ENCODE data around the gene RIC8B. TPM values are rescaled to one million over a fixed set of nuclear protein-coding genes. Genes with fewer than 3 reads are reported as not detected.

The RIC8B gene
- total and polyA plus RNA-seq, 4 donors: 5.8 to 21.4 (median 12.1) TPM

DNA sequence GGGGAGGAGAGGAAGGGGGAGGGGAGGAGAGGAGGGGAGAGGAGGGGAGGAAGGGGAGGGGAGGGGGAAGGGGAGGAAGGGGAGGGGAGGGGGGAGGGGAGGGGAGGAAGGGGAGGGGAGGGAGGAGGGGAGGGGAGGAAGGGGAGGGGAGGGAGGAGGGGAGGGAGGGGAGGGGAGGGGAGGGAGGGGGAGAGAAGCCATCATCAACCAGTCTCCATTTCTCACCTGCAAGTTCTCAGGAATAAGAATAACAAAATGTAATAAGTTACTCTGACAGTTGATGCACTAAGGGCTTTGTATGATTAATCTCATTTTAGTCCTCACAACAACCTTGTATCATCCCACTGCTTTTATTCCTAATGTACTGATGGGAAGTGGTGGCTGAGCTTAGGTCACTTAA lies 122.1 kb downstream of the RIC8B start:
- no peaks in the 10 kb centered on the region for H3K4me1 ChIP-seq (ENCODE audit: control insufficient read depth in 1 of 2, insufficient read depth in 2 of 2, low read length in 2 of 2)
- no peaks in the 10 kb centered on the region for H3K27me3 ChIP-seq (ENCODE audit: control insufficient read depth in 1 of 2, insufficient read depth in 2 of 2, low read length in 1 of 2)
- H3K4me3 ChIP-seq (ENCODE audit: low read length in 2 of 2): no peak overlapping the region
- DNase-seq: no peak
- no peak for ATAC-seq (ENCODE audit: low FRiP score)
- intact Hi-C loops (cut with DNase I): no loop called here
- H3K36me3 ChIP-seq (ENCODE audit: control insufficient read depth in 1 of 2, insufficient read depth in 2 of 2, low read length in 1 of 2): no peaks in the 10 kb centered on the region
- H3K9me3 ChIP-seq (ENCODE audit: control insufficient read depth, low read length): no peaks in the 10 kb centered on the region
- H3K27ac ChIP-seq (ENCODE audit: low read depth in 1 of 2, low read length in 2 of 2): no peak overlapping the region

DNA sequence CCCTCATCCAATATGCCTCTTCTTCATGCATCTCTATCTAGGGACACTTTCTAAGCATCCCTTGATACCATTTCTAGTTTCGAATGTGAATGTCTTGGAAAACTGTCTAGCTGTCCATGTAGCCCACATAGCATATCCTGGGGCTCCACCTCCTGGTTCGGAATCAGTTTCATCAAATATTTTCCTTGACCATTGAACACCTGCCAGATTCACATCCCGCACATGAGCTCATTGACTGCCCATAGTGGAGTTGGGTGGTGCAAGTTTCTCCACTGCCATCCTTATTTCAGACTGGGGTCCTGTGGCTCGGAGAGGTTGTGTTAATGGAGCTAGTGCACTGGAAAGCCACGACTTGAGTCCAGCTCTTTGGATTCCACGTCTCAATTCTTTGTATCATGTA lies 122.6 kb downstream of the RIC8B start:
- DNase-seq (no peak), ATAC-seq (ENCODE audit: low FRiP score) (no peak)
- no peaks in the 10 kb centered on the region for H3K9me3 ChIP-seq (ENCODE audit: control insufficient read depth, low read length)
- 76 to 81% methylated on average over 6 of the region's 6 CpGs for WGBS, 2 donors
- H3K27me3 ChIP-seq (ENCODE audit: control insufficient read depth in 1 of 2, insufficient read depth in 2 of 2, low read length in 1 of 2): no peaks in the 10 kb centered on the region
- H3K4me3 ChIP-seq (ENCODE audit: low read length in 2 of 2): no peak overlapping the region
- H3K4me1 ChIP-seq (ENCODE audit: control insufficient read depth in 1 of 2, insufficient read depth in 2 of 2, low read length in 2 of 2): no peaks in the 10 kb centered on the region
- H3K36me3 ChIP-seq (ENCODE audit: control insufficient read depth in 1 of 2, insufficient read depth in 2 of 2, low read length in 1 of 2): no peaks in the 10 kb centered on the region
- H3K27ac ChIP-seq (ENCODE audit: low read depth in 1 of 2, low read length in 2 of 2): no peak overlapping the region
- intact Hi-C loops (cut with DNase I): no loop called here

DNA sequence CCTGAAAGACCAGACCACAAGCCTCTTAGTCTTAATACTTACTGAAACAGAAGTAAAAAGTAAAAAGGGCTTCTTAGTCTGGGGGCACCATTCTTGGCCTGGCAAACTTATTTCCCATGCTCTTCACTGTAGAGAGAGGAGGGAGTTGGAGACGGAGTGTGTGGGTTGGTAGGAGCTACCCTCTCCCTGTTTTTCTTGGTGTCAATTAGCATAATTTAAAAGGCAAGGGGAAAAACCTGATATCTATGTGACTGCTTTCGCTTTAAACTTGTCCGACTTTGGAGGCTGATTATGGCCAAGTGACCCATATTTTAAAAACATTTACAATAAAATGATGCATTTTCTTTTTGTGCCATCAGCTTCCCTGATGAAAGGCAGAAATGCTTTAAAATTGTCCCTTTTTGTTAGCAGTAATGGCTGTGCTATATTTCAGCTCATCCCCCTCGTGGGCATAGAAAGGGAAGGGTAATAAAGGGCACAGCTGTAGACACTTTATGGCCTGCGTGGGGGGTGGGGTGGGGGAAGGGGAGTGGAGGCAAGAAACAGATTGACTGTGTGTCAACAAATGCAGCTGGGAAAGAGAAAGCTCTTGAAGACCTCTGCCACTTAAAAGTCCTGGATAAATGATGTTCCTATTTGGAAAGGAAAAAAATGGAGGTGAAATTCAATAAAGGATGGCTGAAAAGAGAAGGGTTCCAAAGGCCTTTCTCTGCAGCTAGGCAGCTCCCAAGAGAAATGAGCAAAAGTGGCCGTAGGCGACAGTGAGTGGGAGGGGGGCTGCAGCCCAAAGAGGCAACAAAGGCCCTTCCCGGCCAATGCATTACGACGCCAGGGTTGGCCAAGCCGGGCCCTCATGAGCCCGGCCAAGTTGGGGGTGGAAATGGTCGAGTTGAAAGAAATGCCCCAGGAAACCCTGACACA lies 123.8 kb downstream of the RIC8B start:
- ATAC-seq (ENCODE audit: low FRiP score): no peak
- Histone ChIP-seq H3K27me3 (ENCODE audit: control insufficient read depth in 1 of 2, insufficient read depth in 2 of 2, low read length in 1 of 2) (no peaks in the 10 kb centered on the region), H3K4me3 (ENCODE audit: low read length in 2 of 2) (no peak overlapping the region), H3K36me3 (ENCODE audit: control insufficient read depth in 1 of 2, insufficient read depth in 2 of 2, low read length in 1 of 2) (no peaks in the 10 kb centered on the region), H3K9me3 (ENCODE audit: control insufficient read depth, low read length) (no peaks in the 10 kb centered on the region), H3K4me1 (ENCODE audit: control insufficient read depth in 1 of 2, insufficient read depth in 2 of 2, low read length in 2 of 2) (no peaks in the 10 kb centered on the region), H3K27ac (ENCODE audit: low read depth in 1 of 2, low read length in 2 of 2) (no peak overlapping the region)
- intact Hi-C loops (cut with DNase I): no loop called here
- no peak for DNase-seq
- 64 to 66% methylated on average over 13 of the region's 13 CpGs for WGBS, 2 donors

DNA sequence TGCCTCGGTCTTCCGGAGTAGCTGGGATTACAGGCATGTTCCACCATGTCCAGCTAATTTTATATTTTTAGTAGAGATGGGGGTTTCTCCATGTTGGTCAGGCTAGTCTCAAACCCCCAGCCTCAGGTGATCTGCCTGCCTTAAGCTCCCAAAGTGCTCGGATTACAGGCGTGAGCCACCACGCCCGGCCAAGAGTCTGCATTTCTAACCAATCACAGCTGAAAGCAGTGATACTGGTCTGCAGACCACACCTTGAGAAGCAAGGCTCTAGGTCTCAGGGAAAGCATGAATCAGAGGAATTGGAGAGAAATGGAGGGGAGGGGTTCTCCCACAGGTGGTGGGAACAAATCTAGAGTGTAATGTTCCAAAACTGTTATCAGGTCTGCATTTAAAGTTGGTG lies 126.1 kb downstream of the RIC8B start:
- Histone ChIP-seq H3K36me3 (ENCODE audit: control insufficient read depth in 1 of 2, insufficient read depth in 2 of 2, low read length in 1 of 2) (no peaks in the 10 kb centered on the region), H3K4me3 (ENCODE audit: low read length in 2 of 2) (no peak overlapping the region), H3K4me1 (ENCODE audit: control insufficient read depth in 1 of 2, insufficient read depth in 2 of 2, low read length in 2 of 2) (no peaks in the 10 kb centered on the region), H3K9me3 (ENCODE audit: control insufficient read depth, low read length) (no peaks in the 10 kb centered on the region), H3K27ac (ENCODE audit: low read depth in 1 of 2, low read length in 2 of 2) (no peak overlapping the region), H3K27me3 (ENCODE audit: control insufficient read depth in 1 of 2, insufficient read depth in 2 of 2, low read length in 1 of 2) (no peaks in the 10 kb centered on the region)
- WGBS, 2 donors: 87 to 90% methylated on average over 6 of the region's 6 CpGs
- ATAC-seq (ENCODE audit: low FRiP score): no peak
- intact Hi-C loops (cut with DNase I): no loop called here
- no peak for DNase-seq

DNA sequence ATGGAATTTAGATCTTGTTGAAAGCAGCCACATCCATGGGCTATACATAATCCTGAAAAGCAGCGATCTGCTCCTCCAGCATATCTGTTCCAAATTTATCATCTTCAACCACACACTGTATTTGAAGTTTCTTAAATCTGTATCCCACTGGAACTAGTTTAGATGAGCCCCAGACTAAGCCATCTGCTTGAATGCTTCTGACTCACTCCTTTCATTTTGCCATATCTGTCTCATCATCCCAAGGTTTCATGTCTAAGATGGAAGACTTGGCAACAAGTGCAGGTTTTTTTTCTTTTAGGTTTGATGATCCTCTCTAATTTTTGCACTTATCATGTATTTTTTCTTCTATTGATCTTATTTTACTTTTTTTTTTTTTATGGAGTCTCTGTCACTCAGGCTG lies 126.8 kb downstream of the RIC8B start:
- ATAC-seq (ENCODE audit: low FRiP score) (no peak), DNase-seq (no peak)
- Histone ChIP-seq H3K9me3 (ENCODE audit: control insufficient read depth, low read length) (no peaks in the 10 kb centered on the region), H3K27me3 (ENCODE audit: control insufficient read depth in 1 of 2, insufficient read depth in 2 of 2, low read length in 1 of 2) (no peaks in the 10 kb centered on the region), H3K36me3 (ENCODE audit: control insufficient read depth in 1 of 2, insufficient read depth in 2 of 2, low read length in 1 of 2) (no peaks in the 10 kb centered on the region), H3K4me3 (ENCODE audit: low read length in 2 of 2) (no peak overlapping the region), H3K27ac (ENCODE audit: low read depth in 1 of 2, low read length in 2 of 2) (no peak overlapping the region), H3K4me1 (ENCODE audit: control insufficient read depth in 1 of 2, insufficient read depth in 2 of 2, low read length in 2 of 2) (no peaks in the 10 kb centered on the region)
- WGBS, 2 donors: 65 to 84% methylated on average over 1 of the region's 1 CpG
- intact Hi-C loops (cut with DNase I): no loop called here

DNA sequence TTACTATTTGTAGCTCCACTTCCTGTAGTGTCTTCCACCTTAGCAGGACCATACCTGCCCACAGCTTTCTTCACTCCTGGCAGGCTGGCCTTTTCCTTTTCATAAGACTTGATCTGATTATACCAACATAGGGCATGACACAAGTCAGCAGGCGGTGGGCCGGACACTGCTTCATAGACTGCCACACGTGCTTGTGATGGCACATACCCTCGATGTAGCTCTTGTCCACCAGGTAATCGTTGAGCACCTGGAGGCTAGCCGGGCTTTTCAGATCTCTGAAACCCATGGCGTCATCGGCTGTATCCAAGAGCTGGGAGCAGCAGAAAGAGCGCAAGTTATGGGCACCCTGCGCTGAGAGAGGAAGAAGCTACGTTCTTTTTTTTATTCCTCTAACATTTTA lies 127.6 kb downstream of the RIC8B start:
- no peak for ATAC-seq (ENCODE audit: low FRiP score)
- intact Hi-C loops (cut with DNase I): no loop called here
- WGBS, 2 donors: 87 to 92% methylated on average over 11 of the region's 11 CpGs
- H3K4me1 ChIP-seq (ENCODE audit: control insufficient read depth in 1 of 2, insufficient read depth in 2 of 2, low read length in 2 of 2): no peaks in the 10 kb centered on the region
- no peaks in the 10 kb centered on the region for H3K36me3 ChIP-seq (ENCODE audit: control insufficient read depth in 1 of 2, insufficient read depth in 2 of 2, low read length in 1 of 2)
- no peak overlapping the region for H3K27ac ChIP-seq (ENCODE audit: low read depth in 1 of 2, low read length in 2 of 2)
- no peaks in the 10 kb centered on the region for H3K27me3 ChIP-seq (ENCODE audit: control insufficient read depth in 1 of 2, insufficient read depth in 2 of 2, low read length in 1 of 2)
- no peaks in the 10 kb centered on the region for H3K9me3 ChIP-seq (ENCODE audit: control insufficient read depth, low read length)
- no peak overlapping the region for H3K4me3 ChIP-seq (ENCODE audit: low read length in 2 of 2)
- no peak for DNase-seq

DNA sequence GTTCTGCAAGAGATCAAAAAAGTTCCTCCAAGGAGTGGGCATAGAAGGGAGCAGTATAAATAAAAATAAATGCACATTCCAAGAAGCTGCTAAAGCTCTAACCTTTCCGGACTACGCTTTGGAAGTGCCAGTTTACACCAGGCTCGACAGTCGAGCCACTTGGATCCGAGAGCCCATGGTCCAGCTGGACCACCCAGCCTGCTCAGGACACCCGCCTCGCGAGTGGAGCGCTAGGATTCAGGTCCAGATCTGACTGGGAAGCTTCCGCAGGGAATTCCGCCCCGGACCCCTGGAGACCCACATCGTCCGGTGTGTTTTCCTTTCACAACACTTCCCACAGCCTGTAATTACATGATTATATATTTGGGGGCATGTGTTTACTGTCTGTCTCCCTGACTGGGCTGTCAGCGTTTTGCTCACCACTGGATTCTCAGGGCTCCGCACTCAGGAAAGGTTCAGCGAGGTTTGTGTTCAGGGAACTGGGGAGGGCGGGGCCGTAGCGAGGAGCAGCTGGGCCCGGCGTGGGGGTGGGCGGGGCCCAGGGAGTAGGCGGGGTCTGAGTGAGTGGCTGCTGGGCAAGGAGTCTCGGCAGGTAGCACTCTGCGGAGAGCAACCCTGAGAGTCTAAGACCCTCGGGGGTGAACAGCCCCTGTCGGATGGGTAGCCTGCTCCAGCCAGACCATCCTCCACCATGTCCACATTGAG lies 128.9 kb downstream of the RIC8B start:
- DNase-seq: peak; percentile 74 to 90
- intact Hi-C loops (cut with DNase I): no loop called here

DNA sequence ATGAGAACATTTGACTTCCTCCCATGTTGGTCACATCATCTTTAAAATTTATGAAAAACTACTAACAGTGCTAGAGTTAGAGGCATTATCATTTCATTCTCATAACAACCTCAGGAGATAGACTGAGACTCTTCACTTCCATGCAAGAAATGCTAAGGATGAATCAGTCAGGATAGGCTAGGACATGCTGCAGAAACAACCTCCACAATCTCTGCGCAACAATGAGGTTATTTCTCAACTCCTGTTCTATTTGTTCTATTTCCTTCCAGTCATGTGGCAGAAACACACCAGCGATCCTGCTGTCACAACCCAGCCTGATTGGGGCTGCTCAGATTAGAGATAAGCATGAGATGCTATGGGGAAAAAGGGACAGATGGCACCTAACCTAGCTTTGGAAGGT lies 132.2 kb downstream of the RIC8B start:
- ATAC-seq (ENCODE audit: low FRiP score): no peak
- Histone ChIP-seq H3K27me3 (ENCODE audit: control insufficient read depth in 1 of 2, insufficient read depth in 2 of 2, low read length in 1 of 2) (no peaks in the 10 kb centered on the region), H3K9me3 (ENCODE audit: control insufficient read depth, low read length) (no peaks in the 10 kb centered on the region), H3K4me3 (ENCODE audit: low read length in 2 of 2) (no peak overlapping the region), H3K36me3 (ENCODE audit: control insufficient read depth in 1 of 2, insufficient read depth in 2 of 2, low read length in 1 of 2) (no peaks in the 10 kb centered on the region), H3K4me1 (ENCODE audit: control insufficient read depth in 1 of 2, insufficient read depth in 2 of 2, low read length in 2 of 2) (no peaks in the 10 kb centered on the region), H3K27ac (ENCODE audit: low read depth in 1 of 2, low read length in 2 of 2) (no peak overlapping the region)
- WGBS, 2 donors: 85 to 92% methylated on average over 2 of the region's 2 CpGs
- intact Hi-C loops (cut with DNase I): no loop called here
- no peak for DNase-seq

More for the DNA sequence above, 128.9 kb downstream of the RIC8B start:
- ATAC-seq (ENCODE audit: low FRiP score): peak; percentile 78
- no peak overlapping the region for H3K27ac ChIP-seq (ENCODE audit: low read depth in 1 of 2, low read length in 2 of 2)
- H3K4me3 ChIP-seq (ENCODE audit: low read length in 2 of 2): peak overlapping the region in 1 of 2 donors; percentile 23
- no peaks in the 10 kb centered on the region for H3K36me3 ChIP-seq (ENCODE audit: control insufficient read depth in 1 of 2, insufficient read depth in 2 of 2, low read length in 1 of 2)
- 2% methylated on average over 28 of the region's 28 CpGs for WGBS, 2 donors
- H3K4me1 ChIP-seq (ENCODE audit: control insufficient read depth in 1 of 2, insufficient read depth in 2 of 2, low read length in 2 of 2): no peaks in the 10 kb centered on the region
- no peaks in the 10 kb centered on the region for H3K9me3 ChIP-seq (ENCODE audit: control insufficient read depth, low read length)
- no peaks in the 10 kb centered on the region for H3K27me3 ChIP-seq (ENCODE audit: control insufficient read depth in 1 of 2, insufficient read depth in 2 of 2, low read length in 1 of 2)

DNA sequence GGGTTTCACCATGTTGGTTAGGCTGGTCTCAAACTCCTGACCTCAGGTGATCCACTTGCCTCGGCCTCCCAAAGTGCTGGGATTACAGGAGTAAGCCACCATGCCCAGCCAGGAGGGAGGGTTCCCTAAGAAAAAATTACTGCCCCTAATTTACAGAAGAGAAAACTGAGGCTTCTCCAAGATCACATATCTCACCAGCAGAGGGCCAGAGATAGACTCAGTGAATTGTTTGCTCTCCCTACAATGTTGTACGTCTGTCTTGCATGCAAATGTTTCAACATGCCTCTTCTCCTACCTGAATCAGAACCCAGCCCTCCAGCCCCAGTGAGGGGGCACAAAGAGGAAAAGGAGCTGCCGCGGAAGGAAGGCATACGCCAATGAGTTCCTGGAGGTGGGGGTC lies 132.9 kb downstream of the RIC8B start:
- H3K4me3 ChIP-seq (ENCODE audit: low read length in 2 of 2): no peak overlapping the region
- H3K36me3 ChIP-seq (ENCODE audit: control insufficient read depth in 1 of 2, insufficient read depth in 2 of 2, low read length in 1 of 2): no peaks in the 10 kb centered on the region
- H3K27me3 ChIP-seq (ENCODE audit: control insufficient read depth in 1 of 2, insufficient read depth in 2 of 2, low read length in 1 of 2): no peaks in the 10 kb centered on the region
- ATAC-seq (ENCODE audit: low FRiP score) (no peak), DNase-seq (no peak)
- intact Hi-C loops (cut with DNase I): no loop called here
- H3K27ac ChIP-seq (ENCODE audit: low read depth in 1 of 2, low read length in 2 of 2): no peak overlapping the region
- no peaks in the 10 kb centered on the region for H3K4me1 ChIP-seq (ENCODE audit: control insufficient read depth in 1 of 2, insufficient read depth in 2 of 2, low read length in 2 of 2)
- 73 to 80% methylated on average over 5 of the region's 5 CpGs for WGBS, 2 donors
- H3K9me3 ChIP-seq (ENCODE audit: control insufficient read depth, low read length): no peaks in the 10 kb centered on the region
